Suprapubic skin (tissue), 3 donors: ENCODE measurements around the gene SDHB.

ENCODE experiments used
- EP300 ChIP-seq: sonication (generic); formaldehyde crosslinking; IDR thresholded peaks from one replicate; pipeline ENCODE4 v1.6.1; 2017; ENCODE audit warnings: antibody characterized with exemption
- POLR2A ChIP-seq, 2 donors: fragments of 450-650 bp; IDR thresholded peaks; one replicate each; pipeline ENCODE4 v1.6.1; 2017; ENCODE audit warnings: antibody characterized with exemption in 2 of 2, mild to moderate bottlenecking in 2 of 2, moderate library complexity in 2 of 2
- TF ChIP-seq, protein P1 (sequence below), 2 donors: fragments of 200-600 bp in 1 of 2; fragments of 450-650 bp in 1 of 2; sonication (generic) in 1 of 2; IDR thresholded peaks; one replicate each; pipeline ENCODE4 v1.5.1; 2016 to 2019; ENCODE audit warnings: antibody characterized with exemption in 2 of 2, mild to moderate bottlenecking in 1 of 2, moderate library complexity in 1 of 2

DNA sequence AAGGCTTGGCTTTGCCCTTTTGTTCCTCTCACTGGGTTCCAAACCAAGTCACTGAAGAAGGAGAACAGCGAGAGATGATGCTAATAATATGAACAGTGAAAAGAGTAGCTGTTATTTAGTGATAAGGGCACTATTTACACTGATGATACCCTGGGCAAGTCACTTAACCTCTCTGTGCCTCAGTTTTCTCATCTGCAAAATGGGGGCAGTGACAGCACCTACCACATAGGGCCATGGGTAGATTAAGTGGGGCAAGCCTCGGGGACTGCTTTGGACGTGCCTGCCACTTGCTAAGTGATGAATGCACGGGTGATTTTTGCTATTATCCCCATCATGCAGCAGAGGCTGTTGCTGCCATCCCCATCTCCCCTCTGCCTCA is 51.3 kb downstream of the SDHB start:
- TF ChIP-seq POLR2A (IDR thresholded peaks at IDR 0.05) (no peak), EP300 (no peak)
- TF ChIP-seq, protein P1, sequence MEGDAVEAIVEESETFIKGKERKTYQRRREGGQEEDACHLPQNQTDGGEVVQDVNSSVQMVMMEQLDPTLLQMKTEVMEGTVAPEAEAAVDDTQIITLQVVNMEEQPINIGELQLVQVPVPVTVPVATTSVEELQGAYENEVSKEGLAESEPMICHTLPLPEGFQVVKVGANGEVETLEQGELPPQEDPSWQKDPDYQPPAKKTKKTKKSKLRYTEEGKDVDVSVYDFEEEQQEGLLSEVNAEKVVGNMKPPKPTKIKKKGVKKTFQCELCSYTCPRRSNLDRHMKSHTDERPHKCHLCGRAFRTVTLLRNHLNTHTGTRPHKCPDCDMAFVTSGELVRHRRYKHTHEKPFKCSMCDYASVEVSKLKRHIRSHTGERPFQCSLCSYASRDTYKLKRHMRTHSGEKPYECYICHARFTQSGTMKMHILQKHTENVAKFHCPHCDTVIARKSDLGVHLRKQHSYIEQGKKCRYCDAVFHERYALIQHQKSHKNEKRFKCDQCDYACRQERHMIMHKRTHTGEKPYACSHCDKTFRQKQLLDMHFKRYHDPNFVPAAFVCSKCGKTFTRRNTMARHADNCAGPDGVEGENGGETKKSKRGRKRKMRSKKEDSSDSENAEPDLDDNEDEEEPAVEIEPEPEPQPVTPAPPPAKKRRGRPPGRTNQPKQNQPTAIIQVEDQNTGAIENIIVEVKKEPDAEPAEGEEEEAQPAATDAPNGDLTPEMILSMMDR (IDR thresholded peaks at IDR 0.05) = no peak
